GM12878 (cell line): ENCODE measurements around the gene DKC1. TPM values are rescaled to one million over a fixed set of nuclear protein-coding genes. Genes with fewer than 3 reads are reported as not detected.

Experiments used
- ATAC-seq: fragments of 200-7000 bp; cut with Tn5 transposase; 3 replicates; pipeline ENCODE4 v1.9.1; 2020; ENCODE audit warnings: mild to moderate bottlenecking, moderate library complexity
- BruUV-seq: library from RNA; stranded (reverse); fragments of 400-500 nt; replicated peaks from 2 replicates; lab custom pipeline; 2021; lab: Mats Ljungman, UMichigan
- CTCF ChIA-PET: fragments of 300-600 bp; sonication (Branson Sonifier 250); formaldehyde crosslinking; extraction: SDS; loops from one replicate; lab custom pipeline; 2021; ENCODE audit warnings: inconsistent platforms; lab: Yijun Ruan, JAX
- POLR2A ChIA-PET: fragments of 350-600 bp; formaldehyde crosslinking; extraction: SDS; loops from one replicate; lab custom pipeline; 2021; ENCODE audit warnings: inconsistent platforms; lab: Charles Lee
- RAD21 ChIA-PET: fragments of 300-600 bp; sonication (Branson Sonifier 250); formaldehyde crosslinking; loops from one replicate; lab custom pipeline; 2023; ENCODE audit warnings: antibody characterized with exemption; ENCODE audit not compliant: unreplicated experiment; lab: Charles Lee
- SMC1A ChIA-PET: fragments of 300-600 bp; sonication (Branson Sonifier 250); formaldehyde crosslinking; loops from one replicate; lab custom pipeline; 2023; ENCODE audit not compliant: unreplicated experiment, uncharacterized antibody; lab: Charles Lee
- DNase-seq: peaks from one replicate; pipeline ENCODE4 v3.0.0-alpha.2; 2011; ENCODE audit warnings: low read depth, low spot score
- FAIRE-seq: peaks from 3 replicates; lab custom pipeline; 2011; peaks lifted over from hg19 to GRCh38; lab: Jason Lieb, UNC
- H2AFZ ChIP-seq: 2 replicates; pipeline ENCODE4 v1.6.0; 2011; ENCODE audit warnings: low read depth, low read length, control low read depth; ENCODE audit not compliant: control insufficient read depth
- H3K27ac ChIP-seq: 2 replicates; pipeline ENCODE4 v1.5.1; 2011; ENCODE audit warnings: control low read depth; ENCODE audit not compliant: control insufficient read depth, insufficient read depth
- H3K27me3 ChIP-seq, 2 experiments: replicated peaks in 1 of 2; 2 replicates each; pipeline versions ENCODE4 v1.6.0 to v1.6.1; 2011; ENCODE audit warnings: low read length in 1 of 2; ENCODE audit not compliant: control insufficient read depth in 2 of 2, insufficient read depth in 2 of 2
- H3K36me3 ChIP-seq, 2 experiments: 2 replicates each; pipeline ENCODE4 v1.5.1; 2011; ENCODE audit warnings: low read length in 1 of 2; ENCODE audit not compliant: control insufficient read depth in 2 of 2, insufficient read depth in 2 of 2
- H3K4me1 ChIP-seq: 2 replicates; pipeline ENCODE4 v1.6.1; 2011; ENCODE audit warnings: mild to moderate bottlenecking, low read length, moderate library complexity, mixed read lengths; ENCODE audit not compliant: control insufficient read depth, insufficient read depth
- H3K4me2 ChIP-seq: 2 replicates; pipeline ENCODE4 v1.6.0; 2011; ENCODE audit warnings: control low read depth; ENCODE audit not compliant: control insufficient read depth, insufficient read depth
- H3K4me3 ChIP-seq: fragments of 200-600 bp; sonication (generic); 2 replicates; pipeline ENCODE4 v1.5.1; 2016
- H3K79me2 ChIP-seq: 2 replicates; pipeline ENCODE4 v1.6.0; 2011; ENCODE audit warnings: low read length; ENCODE audit not compliant: control insufficient read depth, insufficient read depth
- H3K9ac ChIP-seq: 2 replicates; pipeline ENCODE4 v1.8.0; 2011; ENCODE audit warnings: low read length, control low read depth, mixed read lengths; ENCODE audit not compliant: control insufficient read depth, insufficient read depth
- H3K9me3 ChIP-seq: replicated peaks from 3 replicates; pipeline ENCODE4 v1.5.1; 2011; ENCODE audit warnings: mild to moderate bottlenecking, low read length; ENCODE audit not compliant: control insufficient read depth, insufficient read depth
- H4K20me1 ChIP-seq: 2 replicates; pipeline ENCODE4 v1.6.0; 2011; ENCODE audit not compliant: control insufficient read depth, insufficient read depth
- ESRRA ChIP-seq: IDR thresholded peaks from 2 replicates; pipeline ENCODE4 v1.6.1; 2012; ENCODE audit warnings: mild to moderate bottlenecking, low read length, improper control_type of control experiment
- IKZF2 ChIP-seq, 2 experiments: fragments of 450-650 bp; IDR thresholded peaks; 2 replicates each; pipeline ENCODE4 v1.6.1; 2017; ENCODE audit warnings: mild to moderate bottlenecking in 2 of 2, moderate library complexity in 2 of 2
- KDM1A ChIP-seq: fragments of 200-600 bp; sonication (generic); IDR thresholded peaks from 2 replicates; pipeline ENCODE4 v1.6.1; 2016; ENCODE audit warnings: borderline replicate concordance
- NR2C2 ChIP-seq: IDR thresholded peaks from 2 replicates; pipeline ENCODE4 v1.6.1; 2011; ENCODE audit warnings: borderline replicate concordance, low read depth; ENCODE audit not compliant: control insufficient read depth, insufficient read length
- RB1 ChIP-seq: fragments of 450-650 bp; formaldehyde crosslinking; IDR thresholded peaks from 2 replicates; pipeline ENCODE4 v1.6.1; 2017; ENCODE audit warnings: mild to moderate bottlenecking, borderline replicate concordance
- SIX5 ChIP-seq: IDR thresholded peaks from 2 replicates; pipeline ENCODE4 v1.6.1; 2011; ENCODE audit warnings: mild to moderate bottlenecking, low read depth, low read length, moderate library complexity; ENCODE audit not compliant: severe bottlenecking
- TCF12 ChIP-seq: IDR thresholded peaks from 2 replicates; pipeline ENCODE4 v1.6.1; 2011; ENCODE audit warnings: low read depth, mild to moderate bottlenecking, low read length
- USF2 ChIP-seq: IDR thresholded peaks from 2 replicates; pipeline ENCODE4 v1.6.1; 2011; ENCODE audit warnings: low read depth, low read length, improper control_type of control experiment, borderline replicate concordance
- ZNF217 ChIP-seq: fragments of 450-650 bp; IDR thresholded peaks from 2 replicates; pipeline ENCODE4 v1.6.1; 2017; ENCODE audit warnings: antibody characterized with exemption, mild to moderate bottlenecking
- ZNF592 ChIP-seq: fragments of 450-650 bp; IDR thresholded peaks from 2 replicates; pipeline ENCODE4 v1.6.1; 2017; ENCODE audit warnings: mild to moderate bottlenecking, moderate library complexity
- WGBS: methylation state at CpG from one replicate; pipeline ENCODE4 v1.1.6; 2016; ENCODE audit warnings: low lambda C conversion rate; ENCODE audit not compliant: insufficient replicate concordance, insufficient coverage; ENCODE audit errors: missing lambda C conversion rate; 5-methylcytosine and 5-hydroxymethylcytosine counted together
- in situ Hi-C: fragments of 300-500 bp; cut with MboI; formaldehyde crosslinking; loops from 9 replicates; pipeline ENCODE4 v1.14.3; 2018; ENCODE audit warnings: mixed read lengths
- intact Hi-C: fragments of 100-400 bp; cut with micrococcal nuclease; formaldehyde crosslinking; loops from one replicate; pipeline ENCODE4 v1.14.2; 2022; ENCODE audit not compliant: unreplicated experiment
- polyA plus RNA-seq, 11 experiments: library from polyadenylated mRNA; depleted of rRNA in 4 of 11; unstranded in 6 of 11; stranded (reverse) in 5 of 11; fragments of >200 nt; fragmentation: Nextera tagmentation in 4 of 11; fragmentation: Illumina TruSeq in 1 of 11; extraction: Ambion mirVana in 4 of 11; extraction: Trizol in 1 of 11; gene quantifications; 1 replicate in 1 of 11; 2 replicates in 10 of 11; pipeline versions ENCODE4 v1.2.1 to v1.2.3, GENCODE V29; 2011 to 2016; ENCODE audit warnings: inconsistent platforms in 2 of 11, missing spikeins in 2 of 11, low read depth in 1 of 11
- total RNA-seq, 4 experiments: library from RNA; depleted of rRNA in 3 of 4; stranded (reverse); fragments of >200 nt in 3 of 4; fragmentation: Illumina TruSeq in 1 of 4; extraction: Trizol in 1 of 4; gene quantifications; 2 replicates each; pipeline versions ENCODE4 v1.2.1 to v1.2.3, GENCODE V29; 2013 to 2021

The DKC1 gene
- total and polyA plus RNA-seq, 10 of the 15 experiments (the other 5 are each of a cell fraction or from before 2014, with no cell fraction given), result 70.1 to 159 (median 116) TPM

GRCh38 chrX:154784149-154784995 lies 21.7 kb downstream of the DKC1 start:
- intact Hi-C loops (no loop called here), in situ Hi-C loops (no loop called here)
- Histone ChIP-seq H2AFZ (no peak overlapping the region), H3K4me2 (no peak overlapping the region), H3K79me2 (no peaks in the 10 kb centered on the region), H4K20me1 (no peaks in the 10 kb centered on the region), H3K27ac (no peak overlapping the region), H3K27me3 (no peaks in the 10 kb centered on the region), H3K4me1 (no peaks in the 10 kb centered on the region; the same call in 1 of the 2 replicates), H3K4me3 (no peak overlapping the region), H3K36me3 (no peaks in the 10 kb centered on the region), H3K9me3 (no peaks in the 10 kb centered on the region), H3K9ac (no peak overlapping the region)
- ATAC-seq, result no peak
- DNase-seq, result no peak
- no peak for TF ChIP-seq SIX5
- no peak for TF ChIP-seq ZNF217
- TF ChIP-seq IKZF2 (IDR thresholded peaks at IDR 0.05), result no peak
- TF ChIP-seq NR2C2, result no peak
- no peak for TF ChIP-seq ZNF592
- no peak for TF ChIP-seq TCF12
- TF ChIP-seq RB1, result no peak
- TF ChIP-seq KDM1A, result no peak
- TF ChIP-seq ESRRA, result no peak
- TF ChIP-seq USF2, result no peak
- CTCF ChIA-PET, result no interaction called here
- POLR2A ChIA-PET, result no interaction called here
- SMC1A ChIA-PET, result no interaction called here
- RAD21 ChIA-PET, result no interaction called here
- BruUV-seq, result no TSS peak
- WGBS, result 58% methylated on average over 13 of the region's 13 CpGs
- no peak for FAIRE-seq
